Measurements from ENCODE around the gene GPRIN3.

- TF ChIP-seq CTCF (IDR thresholded peaks at IDR 0.05; ENCODE audit: borderline replicate concordance, extremely low read depth, low read length, poor library complexity, severe bottlenecking) (no peak), EZH2 (IDR thresholded peaks at IDR 0.05; ENCODE audit: borderline replicate concordance, low read depth, low read length, severe bottlenecking) (no peak)
Observed at GRCh38 chr4:89266128-89266527, 41.5 kb downstream of the GPRIN3 start.

Data from DND-41 (cell line).